ENCODE measurements around the gene PDIA6.

Gene PDIA6

GRCh38 chr2:10812362-10813162 is at the start of gene PDIA6:
TSS of gene PDIA6 (minus strand) at chr2:10812785. CDS start at chr2:10812696, 89 bp downstream.
- DNase-seq (ENCODE audit: low read depth in 4 of 4, low spot score in 1 of 4) = peak; percentile 85 to 92 (median 88)

DNA sequence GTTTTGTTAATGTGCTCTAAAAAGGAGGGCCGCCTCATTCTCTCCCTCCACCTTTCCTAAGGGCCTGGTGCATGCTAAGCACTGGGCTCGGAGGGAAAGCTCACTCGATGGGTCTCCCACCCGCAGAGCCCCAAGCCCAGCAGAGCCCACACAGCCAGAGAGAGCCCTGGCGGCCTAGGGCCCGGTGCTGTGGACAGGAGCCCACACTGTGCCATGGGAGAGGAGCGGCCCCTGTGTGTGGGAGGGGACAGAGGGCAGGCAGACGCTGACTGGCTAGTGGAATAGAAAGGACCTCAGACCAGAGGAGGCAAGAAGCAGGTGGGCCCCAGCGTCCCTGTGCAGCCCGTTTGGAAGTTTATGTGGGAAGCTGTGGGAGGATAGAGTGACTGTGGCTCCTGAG is 49.7 kb upstream of the PDIA6 start:
- no peak for DNase-seq (ENCODE audit: low read depth in 4 of 4, low spot score in 1 of 4)

DNA sequence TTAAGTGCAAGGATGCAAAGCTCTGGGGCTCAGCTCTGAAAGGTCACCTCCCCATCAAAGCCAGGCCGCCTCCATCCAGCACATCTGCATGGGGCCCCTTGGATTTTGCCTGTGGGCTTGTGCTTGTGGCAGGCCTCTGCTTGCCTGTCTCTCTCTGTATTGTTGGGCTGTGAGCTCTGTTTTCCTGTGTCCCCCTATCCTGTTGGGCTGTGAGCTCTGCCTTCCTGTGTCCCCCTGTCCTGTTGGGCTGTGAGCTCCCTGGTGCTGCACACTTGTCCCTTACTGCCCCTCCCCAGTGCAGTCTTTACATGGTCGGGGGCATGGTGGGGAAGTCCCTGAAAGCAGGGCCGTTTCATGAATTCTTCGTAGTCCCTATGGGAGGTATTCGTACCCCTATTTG is 49.2 kb upstream of the PDIA6 start:
- no peak for DNase-seq (ENCODE audit: low read depth in 4 of 4, low spot score in 1 of 4)

- DNase-seq (ENCODE audit: low read depth in 4 of 4, low spot score in 1 of 4) = no peak
Observed at GRCh38 chr2:10860814-10861325, 48.3 kb upstream of the PDIA6 start.

DNA sequence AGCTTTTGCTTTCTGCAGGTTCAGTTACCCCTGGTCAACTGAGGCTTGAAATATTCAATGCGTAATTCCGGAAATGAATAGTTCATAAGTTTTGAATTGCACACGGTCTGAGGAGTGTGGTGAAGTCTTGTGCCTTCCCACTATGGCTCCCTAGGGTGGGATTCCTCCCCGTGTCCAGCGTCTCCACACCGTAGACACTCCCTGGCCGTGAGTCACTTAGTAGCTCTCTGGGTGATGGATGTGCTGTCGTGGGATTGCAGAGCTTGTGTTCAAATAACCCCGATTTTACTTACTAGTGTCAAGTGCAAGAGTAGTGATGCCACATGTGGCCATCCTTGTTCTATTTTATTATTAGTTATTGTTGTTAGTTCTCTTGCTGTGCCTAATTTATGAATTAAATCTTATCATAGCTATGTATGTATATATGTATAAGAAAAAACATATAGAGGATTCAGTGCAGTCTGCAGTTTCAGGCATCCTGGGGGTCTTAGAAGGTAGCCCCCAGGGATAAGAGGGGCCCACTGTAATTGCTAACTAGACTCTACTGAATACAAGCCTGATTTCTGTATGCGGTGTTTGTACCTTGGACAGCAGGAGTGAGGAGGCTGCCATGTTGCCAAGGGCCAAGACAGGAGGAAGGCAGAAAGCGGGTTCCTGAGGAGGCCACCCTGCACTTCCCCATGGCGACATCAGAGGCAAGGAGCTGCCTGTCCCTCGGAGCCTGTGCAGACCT is 47.7 kb upstream of the PDIA6 start:
- no peak for DNase-seq (ENCODE audit: low read depth in 4 of 4, low spot score in 1 of 4)

DNA sequence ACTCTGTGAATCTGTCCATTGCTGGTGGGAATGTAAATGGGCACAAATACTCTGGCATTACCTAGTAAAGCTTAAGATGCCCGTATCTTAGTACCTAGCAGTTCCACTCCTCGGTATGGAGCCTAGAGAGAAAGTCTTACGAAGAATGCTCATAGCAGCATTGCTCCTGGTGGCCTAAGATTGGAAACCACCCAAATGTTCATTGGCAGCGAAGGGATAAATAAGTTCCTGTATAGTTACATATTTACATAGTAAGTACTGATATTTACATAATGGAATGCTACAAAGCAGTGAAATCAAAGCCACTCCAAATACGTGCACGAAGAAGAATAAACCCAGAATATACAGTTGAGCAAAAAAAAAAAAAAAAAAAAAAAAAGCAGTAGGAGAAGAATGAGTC is 46.7 kb upstream of the PDIA6 start:
- no peak for DNase-seq (ENCODE audit: low read depth in 4 of 4, low spot score in 1 of 4)

DNA sequence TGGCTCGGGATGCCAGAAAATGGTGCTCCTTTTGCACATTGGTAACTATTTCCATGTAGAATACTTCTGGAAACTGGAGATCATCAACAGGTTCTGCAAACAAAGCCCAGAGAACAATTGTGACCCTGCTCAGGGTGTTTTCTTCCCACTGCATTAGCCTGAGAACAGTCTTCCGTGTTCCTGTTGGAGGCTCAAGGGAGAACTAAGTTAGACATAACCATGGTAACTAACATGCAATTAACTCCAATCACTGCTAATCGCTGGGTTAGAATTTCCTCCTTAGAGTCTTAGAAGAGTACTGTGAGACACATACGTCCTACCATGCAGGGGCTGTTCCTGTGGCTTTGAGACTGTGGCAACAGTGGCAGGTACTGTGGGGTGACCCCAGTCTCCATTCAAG is 36.0 kb upstream of the PDIA6 start:
- DNase-seq (ENCODE audit: low read depth in 4 of 4, low spot score in 1 of 4) = no peak

- no peak for DNase-seq (ENCODE audit: low read depth in 4 of 4, low spot score in 1 of 4)
Observed at GRCh38 chr2:10847008-10847407, 34.4 kb upstream of the PDIA6 start.

DNA sequence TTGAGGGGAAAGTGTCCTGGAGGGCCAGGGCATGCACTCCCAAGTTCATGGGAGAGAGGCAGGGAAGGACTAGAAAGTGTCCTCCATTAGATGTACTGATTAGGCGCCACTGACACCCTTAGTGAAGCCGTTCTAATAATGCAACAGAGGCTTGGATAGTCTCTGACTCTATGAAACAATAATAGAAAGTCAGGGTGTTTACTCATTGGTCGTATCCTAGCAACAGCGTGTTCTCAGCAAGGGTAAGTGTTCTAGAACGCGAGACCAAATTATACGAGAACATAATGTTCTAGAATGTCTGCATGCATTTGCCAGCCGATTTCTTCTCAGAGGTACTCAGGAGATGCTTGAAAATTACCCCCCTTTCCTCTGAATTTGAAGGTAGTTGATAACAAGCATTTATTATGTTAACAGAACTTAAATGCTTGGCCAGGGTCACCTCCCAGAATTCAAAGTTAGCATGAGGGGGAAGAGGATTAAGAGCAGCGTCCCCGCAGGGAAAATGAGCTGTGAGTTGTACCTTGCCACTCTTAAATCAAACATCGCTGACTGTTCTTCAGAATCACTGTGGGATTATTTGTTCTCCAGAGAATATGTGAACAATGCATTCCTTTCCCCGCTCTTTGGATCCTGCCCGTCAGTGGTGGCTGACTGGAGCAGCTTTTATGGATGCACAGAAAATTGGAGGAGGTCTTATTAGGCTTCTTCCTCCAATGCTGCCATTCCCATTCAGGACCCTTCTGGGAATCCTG is 33.7 kb upstream of the PDIA6 start:
- no peak for DNase-seq (ENCODE audit: low read depth in 4 of 4, low spot score in 1 of 4)

GRCh38 chr2:10845640-10846039 is 33.1 kb upstream of the PDIA6 start:
- DNase-seq (ENCODE audit: low read depth in 4 of 4, low spot score in 1 of 4) = no peak

- DNase-seq (ENCODE audit: low read depth in 4 of 4, low spot score in 1 of 4) = no peak
Observed at GRCh38 chr2:10844097-10844496, 31.5 kb upstream of the PDIA6 start.

DNA sequence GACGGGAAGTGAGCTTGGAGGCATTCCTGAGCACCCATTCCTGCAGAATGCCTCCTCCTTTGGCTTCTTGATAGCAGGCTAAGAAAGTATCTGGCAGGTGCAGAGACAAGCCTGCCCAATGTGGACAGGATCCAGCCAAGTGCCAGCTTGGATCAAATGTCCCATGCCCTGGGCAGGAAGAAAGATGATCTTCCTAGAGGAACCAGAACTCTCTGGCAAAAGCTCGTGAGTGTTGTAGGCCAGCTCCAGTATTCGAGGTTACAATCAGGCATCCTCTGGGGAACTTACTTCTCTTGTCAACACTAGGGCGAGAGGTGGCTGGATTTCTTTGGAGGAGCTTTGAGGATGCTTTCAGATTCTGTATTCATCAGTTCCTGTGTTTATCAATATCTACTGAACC is 29.9 kb upstream of the PDIA6 start:
- no peak for DNase-seq (ENCODE audit: low read depth in 4 of 4, low spot score in 1 of 4)

DNA sequence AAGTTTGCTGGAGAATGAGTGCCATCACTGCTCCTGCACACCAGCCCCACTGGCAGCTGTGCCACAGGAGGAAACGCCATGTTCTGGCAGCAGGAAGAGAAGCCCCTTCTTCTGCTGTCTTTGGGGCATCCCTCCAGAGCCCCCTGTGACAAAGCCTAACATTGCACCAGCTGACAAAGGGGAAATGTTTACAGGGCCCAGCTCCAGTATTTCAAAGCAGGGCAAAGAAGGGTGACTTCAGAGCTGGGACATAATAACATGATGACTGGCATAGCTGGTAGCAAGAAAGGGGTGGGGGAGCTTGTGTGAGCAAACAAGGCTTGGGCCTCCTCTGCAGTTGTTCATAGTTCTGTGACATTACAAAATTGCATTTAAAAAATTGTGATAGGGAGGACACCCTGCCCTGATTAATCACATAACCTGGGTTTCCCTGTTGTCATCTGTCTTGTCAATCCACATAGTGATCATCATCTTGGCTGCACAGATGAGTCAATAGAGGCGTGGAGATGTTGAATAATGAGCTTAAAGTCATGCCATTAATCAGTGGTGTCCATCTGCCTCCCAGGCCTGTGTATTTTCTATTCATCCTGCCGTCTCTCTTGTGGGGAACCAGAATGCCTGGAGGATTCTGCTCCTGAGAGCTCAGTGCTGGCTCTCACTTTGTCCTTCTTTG is 29.1 kb upstream of the PDIA6 start:
- no peak for DNase-seq (ENCODE audit: low read depth in 4 of 4, low spot score in 1 of 4)

DNA sequence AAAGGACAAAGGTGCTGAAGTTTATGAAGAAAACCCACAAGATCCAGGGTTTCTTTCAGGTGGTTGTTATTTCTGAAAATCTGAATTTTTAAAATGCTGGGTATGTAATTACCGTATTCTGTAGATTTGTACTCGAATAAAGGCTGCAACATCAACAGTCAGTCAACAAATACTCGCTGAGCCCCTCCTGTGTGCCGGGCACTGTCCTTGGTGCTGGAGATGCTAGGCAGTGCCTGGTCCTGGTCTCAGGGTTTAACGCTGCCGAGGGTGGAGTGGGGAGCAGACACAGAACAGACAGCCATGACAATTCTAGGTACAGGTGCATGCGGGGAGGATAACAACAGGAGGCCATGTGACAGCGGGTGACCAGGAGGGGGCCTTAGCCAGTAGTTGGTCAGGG is 27.2 kb upstream of the PDIA6 start:
- DNase-seq (ENCODE audit: low read depth in 4 of 4, low spot score in 1 of 4) = no peak

GRCh38 chr2:10838734-10839133 is 26.1 kb upstream of the PDIA6 start:
- DNase-seq (ENCODE audit: low read depth in 4 of 4, low spot score in 1 of 4) = no peak

DNA sequence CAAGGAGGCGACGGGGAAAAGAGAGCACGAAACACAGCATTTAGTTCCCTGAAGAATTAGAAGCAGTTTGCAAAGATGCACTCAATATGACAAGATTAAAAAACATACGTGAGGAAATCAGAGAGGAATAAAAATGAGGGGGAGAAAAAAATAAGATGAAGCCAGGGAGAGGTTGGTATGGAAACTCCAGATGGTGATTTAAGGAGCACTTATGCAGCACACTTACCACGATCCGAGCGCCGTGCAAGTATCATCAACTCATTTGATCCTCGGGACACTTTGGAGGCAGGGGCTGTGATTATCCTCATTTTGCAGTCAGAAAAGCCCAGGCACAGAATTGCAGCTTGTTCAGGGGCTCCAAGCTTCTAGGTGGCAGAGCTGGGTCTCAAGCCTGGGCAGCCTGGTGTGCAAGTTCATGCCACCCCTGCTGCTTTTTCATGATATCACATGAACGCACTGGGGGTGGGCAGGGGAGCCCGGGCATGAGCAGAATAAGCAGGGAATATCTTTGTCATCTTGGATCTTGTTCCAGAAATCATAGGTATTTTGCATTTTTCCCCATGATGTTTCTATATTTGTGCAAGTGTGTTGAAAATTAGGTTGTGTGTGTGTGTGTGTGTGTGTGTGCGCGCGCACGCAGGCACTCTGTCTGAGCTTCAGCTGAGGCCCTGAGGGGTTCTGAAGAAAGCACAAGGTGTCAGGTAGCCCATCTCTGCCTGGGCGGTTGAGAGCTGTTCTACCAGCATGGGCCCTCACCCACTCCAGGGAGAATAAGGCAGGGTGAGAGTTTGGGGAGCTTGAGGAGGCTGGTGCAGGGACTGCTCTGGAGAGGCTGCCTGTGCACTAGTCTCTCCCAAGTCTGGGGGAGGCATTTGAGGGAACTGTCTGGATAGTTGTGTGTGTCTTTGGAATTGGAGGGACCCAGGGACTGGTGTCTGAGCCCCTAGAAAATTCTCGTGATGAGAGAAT is 25.0 kb upstream of the PDIA6 start:
- no peak for DNase-seq (ENCODE audit: low read depth in 4 of 4, low spot score in 1 of 4)

DNA sequence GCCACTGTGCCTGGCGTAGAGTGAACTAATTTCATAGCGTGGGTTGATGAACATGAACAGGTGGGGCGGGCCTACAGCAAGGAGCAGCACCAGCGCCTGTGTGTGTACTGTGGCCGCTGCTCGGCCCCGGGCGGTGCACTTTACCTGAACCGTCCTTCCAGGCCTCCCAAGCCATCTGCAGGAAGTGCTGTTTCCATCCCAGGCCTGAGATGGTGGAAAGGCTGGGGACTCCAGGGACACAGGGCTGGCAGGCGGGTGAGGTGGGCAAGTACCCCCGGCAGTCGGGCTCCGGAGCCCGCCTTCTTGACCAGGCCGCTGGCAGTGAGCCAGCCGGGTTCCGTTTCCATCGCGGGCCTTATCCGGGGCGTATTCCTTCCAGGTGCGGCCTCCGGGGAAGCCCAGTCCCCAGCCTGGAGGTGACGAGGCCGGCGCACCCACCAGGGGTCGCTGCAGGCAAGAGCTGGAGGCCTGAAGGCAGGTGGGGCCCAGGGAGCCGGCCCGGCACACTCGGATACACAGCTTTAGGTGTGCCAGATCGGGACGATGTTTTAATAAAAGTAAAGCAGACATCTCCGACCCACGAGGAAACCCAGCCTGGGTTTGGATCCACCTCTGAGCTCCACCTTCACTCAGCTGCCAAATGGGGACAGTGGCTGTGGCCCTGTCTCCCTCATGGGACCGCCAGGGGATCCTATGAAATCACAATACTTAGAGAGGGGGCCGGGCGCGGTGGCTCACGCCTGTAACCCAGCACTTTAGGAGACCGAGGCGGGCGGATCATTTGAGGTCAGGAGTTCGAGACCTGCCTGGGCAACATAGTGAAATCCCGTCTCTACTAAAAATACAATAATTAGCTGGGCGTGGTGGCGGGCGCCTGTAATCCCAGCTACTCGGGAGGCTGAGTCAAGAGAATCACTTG is 22.7 kb upstream of the PDIA6 start:
- DNase-seq (ENCODE audit: low read depth in 4 of 4, low spot score in 1 of 4) = peak; percentile 67 to 77 (median 74)

DNA sequence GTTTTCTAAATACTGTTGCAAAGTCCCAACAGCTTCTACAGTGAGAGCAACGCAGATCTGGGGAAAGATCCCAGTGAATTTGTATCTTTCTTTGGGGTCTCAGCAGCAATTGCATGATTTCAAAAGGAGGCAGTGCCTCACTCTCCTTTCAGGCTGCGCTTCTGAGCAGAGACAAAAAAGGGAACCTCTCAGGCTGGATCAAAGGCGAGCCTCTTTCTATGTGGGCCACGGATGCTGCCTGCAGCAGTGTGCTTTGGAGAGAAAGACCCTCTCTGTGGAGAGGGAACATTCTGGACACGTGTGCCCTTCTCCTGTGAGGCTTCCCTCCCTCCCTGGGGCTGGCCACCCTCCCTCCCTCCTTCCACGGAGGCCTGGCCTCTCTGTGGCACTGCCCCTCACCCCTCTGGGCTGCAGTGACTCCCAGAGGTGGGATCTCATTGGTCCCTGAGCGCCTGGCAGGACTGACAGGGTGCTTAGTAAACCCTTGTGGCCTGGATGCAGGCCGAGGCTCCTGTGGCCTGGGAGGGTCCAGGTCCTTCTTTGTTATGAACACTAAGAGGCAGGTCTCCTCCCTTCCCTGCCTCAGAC is 21.6 kb upstream of the PDIA6 start:
- no peak for DNase-seq (ENCODE audit: low read depth in 4 of 4, low spot score in 1 of 4)

DNA sequence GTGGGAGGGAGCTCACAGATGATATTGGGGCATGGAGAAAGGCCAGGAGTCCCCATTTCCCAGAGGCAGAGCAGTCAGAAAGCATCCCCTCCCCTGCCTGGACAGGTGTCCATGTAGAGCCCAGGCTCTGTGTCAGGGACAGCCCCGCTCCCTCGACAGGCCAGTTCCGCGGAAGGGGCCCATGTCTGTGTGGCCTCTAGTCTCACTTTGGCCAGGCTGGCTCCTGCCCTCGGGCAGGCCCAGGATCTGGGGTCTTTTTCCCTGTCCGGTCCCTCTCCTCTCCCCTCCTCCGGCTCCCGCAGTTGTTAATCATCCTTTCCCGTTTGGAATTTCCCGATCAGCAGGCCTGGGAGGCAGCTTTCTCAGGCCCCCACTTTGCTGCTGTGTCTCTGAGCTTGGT is 20.4 kb upstream of the PDIA6 start:
- no peak for DNase-seq (ENCODE audit: low read depth in 4 of 4, low spot score in 1 of 4)
